IMR-90 (cell line): ENCODE measurements around the gene DOK6. TPM values are rescaled to one million over a fixed set of nuclear protein-coding genes. Genes with fewer than 3 reads are reported as not detected.

Source experiments
- ATAC-seq: fragments of 200-7000 bp; cut with Tn5 transposase; 2 replicates; pipeline ENCODE4 v1.9.1; 2020; ENCODE audit warnings: low read depth, mild to moderate bottlenecking, moderate library complexity
- BruUV-seq: library from RNA; stranded (reverse); fragments of 400-500 nt; replicated peaks from 2 replicates; lab custom pipeline; 2021; lab: Mats Ljungman, UMichigan
- CTCF ChIA-PET: fragments of 300-600 bp; formaldehyde crosslinking; extraction: SDS; loops from one replicate; lab custom pipeline; 2021; ENCODE audit warnings: antibody characterized with exemption; lab: Yijun Ruan, JAX
- POLR2A ChIA-PET: fragments of 300-600 bp; sonication (Branson Sonifier 250); formaldehyde crosslinking; loops from one replicate; lab custom pipeline; 2022; ENCODE audit warnings: antibody characterized with exemption; ENCODE audit not compliant: unreplicated experiment; lab: Charles Lee
- DNase-seq: peaks from one replicate; pipeline ENCODE4 v3.0.0; 2013
- H2AFZ ChIP-seq: replicated peaks from 2 replicates; pipeline ENCODE3; 2013; ENCODE audit warnings: low read length, mild to moderate bottlenecking; ENCODE audit not compliant: poor library complexity
- H2AK5ac ChIP-seq: 2 replicates; pipeline ENCODE4 v1.6.1; 2013; ENCODE audit warnings: low read depth, low read length, inconsistent platforms
- H2AK9ac ChIP-seq: replicated peaks from 2 replicates; pipeline ENCODE3; 2013; ENCODE audit warnings: mild to moderate bottlenecking, low read depth, low read length, moderate library complexity; ENCODE audit not compliant: poor library complexity
- H2BK120ac ChIP-seq: 2 replicates; pipeline ENCODE4 v1.6.1; 2013; ENCODE audit warnings: low read depth, low read length, inconsistent platforms
- H2BK15ac ChIP-seq: 3 replicates; pipeline ENCODE4 v1.6.1; 2013; ENCODE audit warnings: low read depth, low read length, inconsistent platforms
- H2BK20ac ChIP-seq: 2 replicates; pipeline ENCODE4 v1.6.1; 2013; ENCODE audit warnings: low read depth, mild to moderate bottlenecking, inconsistent platforms, low read length, moderate library complexity
- H2BK5ac ChIP-seq: 2 replicates; pipeline ENCODE4 v1.6.1; 2013; ENCODE audit warnings: mild to moderate bottlenecking, low read depth, low read length, inconsistent platforms; ENCODE audit not compliant: poor library complexity, severe bottlenecking
- H3K14ac ChIP-seq: replicated peaks from 2 replicates; pipeline ENCODE4 v1.6.1; 2013; ENCODE audit warnings: low read depth, low read length, inconsistent platforms
- H3K18ac ChIP-seq: 2 replicates; pipeline ENCODE4 v1.6.1; 2013; ENCODE audit warnings: low read depth, low read length, control low read depth
- H3K23ac ChIP-seq: 2 replicates; pipeline ENCODE4 v1.6.1; 2013; ENCODE audit warnings: low read depth, low read length, inconsistent platforms
- H3K27ac ChIP-seq: 2 replicates; pipeline ENCODE4 v1.5.1; 2013; ENCODE audit warnings: mild to moderate bottlenecking, control low read depth, low read length; ENCODE audit not compliant: insufficient read depth
- H3K27me3 ChIP-seq: 2 replicates; pipeline ENCODE4 v1.6.1; 2013; ENCODE audit warnings: low read length; ENCODE audit not compliant: control insufficient read depth, insufficient read depth
- H3K36me3 ChIP-seq: 2 replicates; pipeline ENCODE4 v1.6.1; 2013; ENCODE audit warnings: low read length, mixed read lengths; ENCODE audit not compliant: control insufficient read depth, insufficient read depth
- H3K4ac ChIP-seq: 2 replicates; pipeline ENCODE4 v1.6.1; 2013; ENCODE audit warnings: low read depth, low read length, inconsistent platforms
- H3K4me1 ChIP-seq: 2 replicates; pipeline ENCODE4 v1.6.1; 2013; ENCODE audit warnings: low read length, mixed read lengths; ENCODE audit not compliant: control insufficient read depth, insufficient read depth
- H3K4me2 ChIP-seq: 2 replicates; pipeline ENCODE4 v1.6.1; 2013; ENCODE audit warnings: low read depth, mild to moderate bottlenecking, control low read depth, low read length, moderate library complexity
- H3K4me3 ChIP-seq: 2 replicates; pipeline ENCODE4 v1.5.1; 2013; ENCODE audit warnings: low read depth, mild to moderate bottlenecking, control low read depth, low read length, moderate library complexity; ENCODE audit not compliant: insufficient read depth
- H3K56ac ChIP-seq: 2 replicates; pipeline ENCODE4 v1.6.1; 2013; ENCODE audit warnings: low read length, inconsistent platforms; ENCODE audit not compliant: insufficient read depth; ENCODE audit errors: extremely low read depth
- H3K79me1 ChIP-seq, 2 experiments: 2 replicates each; pipeline ENCODE4 v1.6.1; 2013; ENCODE audit warnings: low read length in 2 of 2, inconsistent platforms in 1 of 2, low read depth in 1 of 2
- H3K9ac ChIP-seq: 2 replicates; pipeline ENCODE4 v1.6.1; 2013; ENCODE audit warnings: low read depth, low read length, control low read depth
- H3K9me1 ChIP-seq: 2 replicates; pipeline ENCODE4 v1.6.1; 2013; ENCODE audit warnings: low read length, inconsistent platforms; ENCODE audit not compliant: insufficient read depth
- H3K9me3 ChIP-seq: 2 replicates; pipeline ENCODE4 v1.6.1; 2013; ENCODE audit warnings: low read length; ENCODE audit not compliant: control insufficient read depth, insufficient read depth
- H4K20me1 ChIP-seq: 2 replicates; pipeline ENCODE4 v1.6.1; 2013; ENCODE audit warnings: low read length, inconsistent platforms; ENCODE audit not compliant: insufficient read depth
- H4K5ac ChIP-seq: 2 replicates; pipeline ENCODE4 v1.6.1; 2013; ENCODE audit warnings: mild to moderate bottlenecking, low read depth, low read length, control low read depth
- H4K8ac ChIP-seq, 2 experiments: 2 replicates each; pipeline ENCODE4 v1.6.1; 2013; ENCODE audit warnings: low read depth in 2 of 2, low read length in 2 of 2, control low read depth in 1 of 2, inconsistent platforms in 1 of 2
- H4K91ac ChIP-seq: 2 replicates; pipeline ENCODE4 v1.6.1; 2013; ENCODE audit warnings: low read depth, low read length, inconsistent platforms; ENCODE audit not compliant: insufficient read depth
- CEBPB ChIP-seq: IDR thresholded peaks from 2 replicates; pipeline ENCODE4 v1.6.1; 2012; ENCODE audit warnings: low read depth, low read length, improper control_type of control experiment
- NFE2L2 ChIP-seq: fragments of 150-350 bp; IDR thresholded peaks from 2 replicates; pipeline ENCODE4 v1.6.1; 2016; ENCODE audit warnings: low read depth, mild to moderate bottlenecking, low read length
- POLR2A ChIP-seq: IDR thresholded peaks from 2 replicates; pipeline ENCODE4 v1.6.1; 2012; ENCODE audit warnings: mild to moderate bottlenecking, low read depth, low read length
- RFX5 ChIP-seq: IDR thresholded peaks from 2 replicates; pipeline ENCODE4 v1.8.0; 2012; ENCODE audit warnings: low read depth, mild to moderate bottlenecking, low read length, moderate library complexity
- WGBS, 2 experiments: methylation state at CpG; one replicate each; pipeline versions ENCODE4 v1.1.5 to v1.1.7; 2013; ENCODE audit warnings: missing lambda C conversion rate in 2 of 2; ENCODE audit not compliant: insufficient read length in 1 of 2; ENCODE audit errors: extremely low coverage in 2 of 2; 5-methylcytosine and 5-hydroxymethylcytosine counted together
- dilution Hi-C: fragments of 300-500 bp; cut with HindIII; formaldehyde crosslinking; loops from one replicate; pipeline ENCODE4 v1.14.3; 2018; ENCODE audit warnings: low sequenced_read_pairs; ENCODE audit not compliant: unreplicated experiment
- in situ Hi-C: fragments of 300-500 bp; cut with MboI; formaldehyde crosslinking; loops from 3 replicates; pipeline ENCODE4 v1.14.3; 2019; ENCODE audit warnings: low sequenced_read_pairs, inconsistent platforms, mixed read lengths
- intact Hi-C: fragments of 100-400 bp; cut with micrococcal nuclease; formaldehyde crosslinking; loops from 2 replicates; pipeline ENCODE4 v1.10.0; 2022
- polyA plus RNA-seq, 3 experiments: library from polyadenylated mRNA; depleted of rRNA; stranded (reverse); fragments of >200 nt; gene quantifications; 2 replicates each; pipeline ENCODE4 v1.2.3, GENCODE V29; 2012; ENCODE audit warnings: low replicate concordance in 1 of 3
- total RNA-seq: library from RNA; depleted of rRNA; stranded (reverse); fragments of >200 nt; gene quantifications from 2 replicates; pipeline ENCODE4 v1.2.3, GENCODE V29; 2012
- TF ChIP-seq, protein P1 (sequence below): fragments of 150-350 bp; IDR thresholded peaks from 2 replicates; pipeline ENCODE4 v1.6.1; 2016; ENCODE audit warnings: low read depth, mild to moderate bottlenecking, low read length, moderate library complexity, borderline replicate concordance
- TF ChIP-seq, protein P2 (sequence below): fragments of 150-350 bp; IDR thresholded peaks from 2 replicates; pipeline ENCODE4 v1.6.1; 2017; ENCODE audit warnings: mild to moderate bottlenecking, antibody characterized with exemption, low read length, low read depth

DOK6 gene
- total and polyA plus RNA-seq, 2 of the 4 experiments (the other 2 are of a cell fraction) = 1.9 to 2.7 TPM

DNA sequence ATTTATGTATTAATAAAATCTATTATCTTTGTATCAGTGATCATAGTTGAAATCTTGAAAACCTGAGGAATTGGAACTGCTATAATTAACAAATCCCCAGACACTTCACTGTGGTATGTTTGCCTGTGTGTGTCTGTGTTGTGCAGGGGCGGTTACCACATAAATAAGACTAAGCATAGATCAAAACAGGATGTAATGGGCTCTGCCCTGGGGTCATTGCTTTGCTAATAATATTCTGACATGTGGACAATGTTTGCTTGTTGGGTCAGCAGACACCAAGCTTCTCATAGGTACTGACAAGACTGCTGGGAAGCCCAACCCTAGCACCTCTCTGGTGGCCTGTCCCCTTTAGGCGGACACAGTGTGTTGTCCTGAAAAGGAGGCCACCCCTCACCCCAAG lies 35.8 kb upstream of the DOK6 start:
- DNase-seq = no peak
- Histone ChIP-seq H3K9me3 (no peaks in the 10 kb centered on the region), H2BK20ac (no peak overlapping the region), H3K27me3 (no peaks in the 10 kb centered on the region), H4K91ac (no peak overlapping the region), H3K4ac (no peak overlapping the region), H4K8ac (no peak overlapping the region), H4K5ac (no peak overlapping the region), H2BK5ac (no peak overlapping the region), H2AK9ac (no peak overlapping the region), H3K23ac (no peak overlapping the region), H3K14ac (no peak overlapping the region), H3K36me3 (no peaks in the 10 kb centered on the region), H3K79me1 (no peaks in the 10 kb centered on the region), H3K9me1 (no peaks in the 10 kb centered on the region), H4K20me1 (no peaks in the 10 kb centered on the region), H3K4me3 (no peak overlapping the region), H3K9ac (no peak overlapping the region), H2AFZ (no peak overlapping the region), H3K4me1 (no peaks in the 10 kb centered on the region), H2BK15ac (no peak overlapping the region), H3K18ac (no peak overlapping the region), H3K4me2 (no peak overlapping the region), H2AK5ac (no peak overlapping the region), H2BK120ac (no peak overlapping the region), H3K56ac (no peak overlapping the region), H3K27ac (no peak overlapping the region)
- dilution Hi-C loops = no loop called here
- CTCF ChIA-PET = no interaction called here
- intact Hi-C loops = no loop called here
- WGBS, 2 experiments = no CpG with 5 or more reads among the region's 2 CpGs
- TF ChIP-seq RFX5 (no peak), NFE2L2 (no peak), POLR2A (no peak), CEBPB (no peak)
- TF ChIP-seq, protein P1, sequence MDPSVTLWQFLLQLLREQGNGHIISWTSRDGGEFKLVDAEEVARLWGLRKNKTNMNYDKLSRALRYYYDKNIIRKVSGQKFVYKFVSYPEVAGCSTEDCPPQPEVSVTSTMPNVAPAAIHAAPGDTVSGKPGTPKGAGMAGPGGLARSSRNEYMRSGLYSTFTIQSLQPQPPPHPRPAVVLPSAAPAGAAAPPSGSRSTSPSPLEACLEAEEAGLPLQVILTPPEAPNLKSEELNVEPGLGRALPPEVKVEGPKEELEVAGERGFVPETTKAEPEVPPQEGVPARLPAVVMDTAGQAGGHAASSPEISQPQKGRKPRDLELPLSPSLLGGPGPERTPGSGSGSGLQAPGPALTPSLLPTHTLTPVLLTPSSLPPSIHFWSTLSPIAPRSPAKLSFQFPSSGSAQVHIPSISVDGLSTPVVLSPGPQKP = no peak
- TF ChIP-seq, protein P2, sequence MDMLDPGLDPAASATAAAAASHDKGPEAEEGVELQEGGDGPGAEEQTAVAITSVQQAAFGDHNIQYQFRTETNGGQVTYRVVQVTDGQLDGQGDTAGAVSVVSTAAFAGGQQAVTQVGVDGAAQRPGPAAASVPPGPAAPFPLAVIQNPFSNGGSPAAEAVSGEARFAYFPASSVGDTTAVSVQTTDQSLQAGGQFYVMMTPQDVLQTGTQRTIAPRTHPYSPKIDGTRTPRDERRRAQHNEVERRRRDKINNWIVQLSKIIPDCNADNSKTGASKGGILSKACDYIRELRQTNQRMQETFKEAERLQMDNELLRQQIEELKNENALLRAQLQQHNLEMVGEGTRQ = no peak
- ATAC-seq = no peak
- in situ Hi-C loops = no loop called here
- no TSS peak for BruUV-seq
- POLR2A ChIA-PET = no interaction called here
